Measurements from ENCODE around the gene ACOX2.
A peak's percentile ranks its signal among the peaks of the same experiment; 100 is the strongest.

Gene ACOX2

GRCh38 chr3:58470363-58471024, 66.5 kb downstream of the ACOX2 start:
- no peak for DNase-seq

GRCh38 chr3:58469096-58469495, 67.9 kb downstream of the ACOX2 start:
- no peak for DNase-seq

- DNase-seq: no peak
Measured at GRCh38 chr3:58466899-58467563, 70.0 kb downstream of the ACOX2 start.

GRCh38 chr3:58464866-58465265, 72.1 kb downstream of the ACOX2 start:
- no peak for DNase-seq

GRCh38 chr3:58463942-58464271, 73.1 kb downstream of the ACOX2 start:
- DNase-seq: no peak

- DNase-seq: peak; percentile 83
Measured at GRCh38 chr3:58463181-58463941, 73.6 kb downstream of the ACOX2 start.

GRCh38 chr3:58462829-58463180, 74.2 kb downstream of the ACOX2 start:
- no peak for DNase-seq

- DNase-seq: no peak
Measured at GRCh38 chr3:58459160-58459559, 77.8 kb downstream of the ACOX2 start.
